Heart left ventricle (tissue), 13 donors: ENCODE measurements around the gene RAB4A.

Source experiments
- CTCF ChIP-seq, 12 donors: fragments of 200-600 bp; sonication (generic) in 4 of 12; IDR thresholded peaks; one replicate each; pipeline versions ENCODE4 v1.5.0 to v1.8.0; 2018 to 2022; ENCODE audit warnings: antibody characterized with exemption in 12 of 12, mild to moderate bottlenecking in 5 of 12
- POLR2A ChIP-seq, 2 donors: fragments of 450-650 bp; IDR thresholded peaks; one replicate each; pipeline ENCODE4 v1.6.1; 2017; ENCODE audit warnings: antibody characterized with exemption in 2 of 2, mild to moderate bottlenecking in 2 of 2, moderate library complexity in 2 of 2
- donor health status: ischemic (EF 13 %, LVEDD 7.1; RV severe dilation, severe dysfunction).
- donor health status: DM: no; HTN: yes; CAD: no.
- donor health status: DM: no; HTN: no; CAD: no.
- donor health status: ischemic (EF 25% LVEDD 6.9; RV normal size, moderate dysfunction).
- donor health status: ischemic (EF 25% LVEDD 5.7; RV mildly dilated, moderate dysfunction).
- donor health status: ischemic (EF 35%, LVEDD 5.7; RV mildly dilated, moderate dysfunction).
- donor health status: nonischemic (EF 11% LVEDD 7.7; RV severe dilation, severe dysfunction).
- donor health status: DM: yes; HTN: yes; CAD: no.
- donor health status: PGD.
- donor health status: ischemic (EF 29% LVEDD 5.4; RV normal size, mild dysfunction).
- donor health status: nonischemic (EF 23%, LVEDD 6.1; RV moderate dilation, normal function).

GRCh38 chr1:229238674-229239415, 32.1 kb upstream of the RAB4A start:
- no peak for TF ChIP-seq CTCF (IDR thresholded peaks at IDR 0.05)
- TF ChIP-seq POLR2A (IDR thresholded peaks at IDR 0.05) = no peak
